Testis (tissue), 3 donors: Measurements from ENCODE around the gene ADK. TPM values are rescaled to one million over a fixed set of nuclear protein-coding genes. Genes with fewer than 3 reads are reported as not detected.

Experiments
- DNase-seq: peaks from one replicate; pipeline ENCODE4 v3.0.0-alpha.2; 2019
- H3K27ac ChIP-seq, 2 donors: fragments of 200-600 bp; sonication (generic); one replicate each; pipeline ENCODE4 v1.5.1; 2019
- H3K27me3 ChIP-seq: fragments of 200-600 bp; sonication (generic); one replicate; pipeline ENCODE4 v1.5.1; 2019
- H3K36me3 ChIP-seq: fragments of 200-600 bp; sonication (generic); one replicate; pipeline ENCODE4 v1.5.1; 2017; ENCODE audit warnings: low read depth; ENCODE audit errors: missing control alignments
- H3K4me1 ChIP-seq: fragments of 200-600 bp; sonication (generic); one replicate; pipeline ENCODE4 v1.5.1; 2019
- H3K4me3 ChIP-seq, 2 donors: fragments of 200-600 bp; sonication (generic); one replicate each; pipeline ENCODE4 v1.5.1; 2017 to 2019
- H3K9me3 ChIP-seq: fragments of 200-600 bp; sonication (generic); one replicate; pipeline ENCODE4 v1.5.1; 2017
- CTCF ChIP-seq, 3 experiments: fragments of 450-650 bp in 2 of 3; fragments of 200-600 bp in 1 of 3; sonication (generic) in 1 of 3; IDR thresholded peaks; one replicate each; pipeline ENCODE4 v1.5.1; 2016 to 2019; ENCODE audit warnings: antibody characterized with exemption in 3 of 3, mild to moderate bottlenecking in 2 of 3, moderate library complexity in 1 of 3
- POLR2A ChIP-seq: fragments of 450-650 bp; IDR thresholded peaks from one replicate; pipeline ENCODE4 v1.6.1; 2017; ENCODE audit warnings: antibody characterized with exemption, mild to moderate bottlenecking, moderate library complexity
- WGBS, 2 donors: methylation state at CpG; one replicate each; pipeline ENCODE4 v1.1.5; 2018; 5-methylcytosine and 5-hydroxymethylcytosine counted together
- intact Hi-C: fragments of 100-400 bp; cut with DNase I; formaldehyde crosslinking; loops from one replicate; pipeline ENCODE4 v1.15.1; 2023; ENCODE audit warnings: low total_unique reads
- polyA plus RNA-seq: library from polyadenylated mRNA; stranded (reverse); fragments of 350-450 nt; fragmentation: Illumina TruSeq; extraction: RNeasy Lipid Tissue Mini Kit (QIAGEN cat#74804); gene quantifications from one replicate; pipeline ENCODE4 v1.2.3, GENCODE V29; 2014; ENCODE audit warnings: low read depth, low replicate concordance; ENCODE audit not compliant: insufficient read depth
- total RNA-seq, 2 donors: library from RNA; depleted of rRNA; stranded (reverse); fragments of >200 nt; gene quantifications; one replicate each; pipeline ENCODE4 v1.2.3, GENCODE V29; 2016

The ADK gene
- total and polyA plus RNA-seq, 3 donors from 2014 or later = 23.3 to 61.8 (median 55.3) TPM

DNA sequence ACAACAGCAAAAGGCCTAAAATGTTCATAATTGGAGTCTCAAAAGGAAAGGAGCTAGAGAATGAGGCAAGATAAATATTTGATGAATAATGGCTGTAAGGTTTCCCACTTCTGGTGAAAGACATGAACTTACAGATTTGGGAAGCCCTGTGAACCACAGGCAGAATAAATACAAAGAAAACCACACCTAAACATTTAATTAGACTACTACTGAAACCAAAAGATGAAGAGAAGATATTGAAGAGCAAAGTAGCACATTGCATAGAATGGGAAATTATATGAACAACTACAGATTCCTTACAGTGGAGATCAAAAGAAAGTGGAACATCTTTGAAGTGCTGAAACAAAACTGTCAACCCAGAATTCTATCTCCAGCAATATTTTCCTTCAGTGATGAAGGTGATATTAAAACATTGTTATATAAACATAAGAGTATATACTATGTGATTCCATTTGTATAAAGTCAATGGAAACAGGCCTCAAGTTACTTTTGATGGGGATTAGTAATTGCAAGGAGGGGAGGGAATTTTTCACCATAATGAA is 484.0 kb downstream of the ADK start:
- Histone ChIP-seq H3K9me3 (no peaks in the 10 kb centered on the region), H3K36me3 (no peaks in the 10 kb centered on the region), H3K27ac (no peak overlapping the region), H3K27me3 (no peaks in the 10 kb centered on the region), H3K4me3 (no peak overlapping the region), H3K4me1 (peaks cover 2% of the 10 kb centered on the region)
- no peak for DNase-seq
- TF ChIP-seq CTCF (IDR thresholded peaks at IDR 0.05) (no peak), POLR2A (no peak)
- intact Hi-C loops = no loop called here

- Histone ChIP-seq H3K36me3 (no peaks in the 10 kb centered on the region), H3K9me3 (no peaks in the 10 kb centered on the region), H3K27ac (no peak overlapping the region), H3K4me1 (peaks cover 6% of the 10 kb centered on the region), H3K27me3 (no peaks in the 10 kb centered on the region), H3K4me3 (no peak overlapping the region)
- DNase-seq = no peak
- TF ChIP-seq CTCF (IDR thresholded peaks at IDR 0.05) = no peak
- TF ChIP-seq POLR2A = no peak
- WGBS, 2 donors = 97% methylated on average over 4 of the region's 4 CpGs
- intact Hi-C loops = no loop called here
These were observed 484.6 kb downstream of the ADK start for GRCh38 chr10:74635655-74636054.

DNA sequence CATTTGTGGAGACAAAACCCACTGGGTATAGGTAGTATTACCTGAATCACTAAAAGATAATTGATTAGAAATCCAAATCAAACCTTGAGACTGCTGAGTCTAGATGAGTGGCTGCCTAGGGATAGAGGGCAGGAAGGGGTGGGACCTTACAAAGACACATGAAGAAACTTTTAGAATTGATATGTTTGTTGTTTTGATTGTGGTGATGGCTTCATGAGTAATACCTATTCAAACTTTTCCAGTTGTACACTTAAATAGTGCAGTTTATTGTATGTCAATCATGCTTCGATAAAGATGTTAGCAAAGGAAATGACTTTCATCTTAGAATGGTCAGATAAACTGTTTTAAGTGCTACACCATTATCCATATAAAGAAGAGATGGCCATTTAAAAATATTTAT is 486.7 kb downstream of the ADK start:
- TF ChIP-seq CTCF (IDR thresholded peaks at IDR 0.05) (no peak), POLR2A (no peak)
- H3K27me3 ChIP-seq = no peaks in the 10 kb centered on the region
- 95 to 100% methylated on average over 1 of the region's 1 CpG for WGBS, 2 donors
- no peaks in the 10 kb centered on the region for H3K9me3 ChIP-seq
- peaks cover 6% of the 10 kb centered on the region for H3K4me1 ChIP-seq
- no peaks in the 10 kb centered on the region for H3K36me3 ChIP-seq
- no peak overlapping the region for H3K27ac ChIP-seq
- intact Hi-C loops = no loop called here
- H3K4me3 ChIP-seq = no peak overlapping the region
- no peak for DNase-seq

DNA sequence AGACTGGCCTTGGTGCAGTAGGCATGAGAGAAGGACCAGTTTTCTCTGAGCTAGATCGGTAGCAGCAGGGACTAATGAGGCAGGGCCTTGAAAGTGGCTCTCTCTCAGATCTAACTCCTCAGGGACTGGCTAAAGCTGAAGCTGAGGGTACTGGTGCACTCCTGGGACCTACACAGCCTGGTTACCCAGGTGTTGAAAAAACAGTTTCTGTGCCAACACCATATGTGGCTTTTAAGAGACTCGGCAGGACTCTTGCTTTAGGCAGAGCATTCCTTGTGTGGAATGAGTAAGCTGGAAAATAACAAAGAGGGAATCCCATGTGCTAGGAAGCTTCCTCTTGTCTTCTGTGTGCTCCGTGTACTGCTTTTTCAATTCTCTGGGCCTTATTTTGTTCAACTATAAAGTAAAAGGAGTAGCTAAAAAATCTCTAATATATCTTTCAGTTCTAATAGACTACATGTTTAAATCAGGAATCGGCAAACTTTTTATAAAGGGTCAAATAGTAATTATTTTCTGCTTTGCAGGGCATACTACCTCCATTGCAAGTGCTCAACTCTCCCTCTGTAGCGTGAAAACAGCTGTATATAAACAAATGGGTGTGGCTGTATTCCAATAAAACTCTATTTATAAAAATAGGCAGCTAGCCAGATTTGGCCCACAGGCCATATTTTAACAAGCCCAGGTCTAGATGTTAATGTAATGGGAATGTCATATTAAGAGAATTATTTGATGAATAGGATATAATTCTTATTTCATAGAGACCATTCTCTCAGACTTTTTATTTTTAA is 489.3 kb downstream of the ADK start:
- DNase-seq = no peak
- Histone ChIP-seq H3K4me1 (peaks cover 6% of the 10 kb centered on the region), H3K27me3 (no peaks in the 10 kb centered on the region), H3K27ac (no peak overlapping the region), H3K9me3 (no peaks in the 10 kb centered on the region), H3K4me3 (no peak overlapping the region), H3K36me3 (no peaks in the 10 kb centered on the region)
- intact Hi-C loops = no loop called here
- no peak for TF ChIP-seq POLR2A
- TF ChIP-seq CTCF (IDR thresholded peaks at IDR 0.05) = no peak
- WGBS, 2 donors = 81 to 82% methylated on average over 5 of the region's 5 CpGs

- Histone ChIP-seq H3K36me3 (no peaks in the 10 kb centered on the region), H3K9me3 (no peaks in the 10 kb centered on the region), H3K27ac (no peak overlapping the region), H3K27me3 (no peaks in the 10 kb centered on the region), H3K4me1 (peaks cover 6% of the 10 kb centered on the region), H3K4me3 (no peak overlapping the region)
- TF ChIP-seq POLR2A (no peak), CTCF (IDR thresholded peaks at IDR 0.05) (no peak)
- 93 to 96% methylated on average over 1 of the region's 1 CpG for WGBS, 2 donors
- no peak for DNase-seq
- intact Hi-C loops = no loop called here
These were observed 490.6 kb downstream of the ADK start for GRCh38 chr10:74641659-74642058.
